Measurements from ENCODE around the gene SPATA45. TPM values are rescaled to one million over a fixed set of nuclear protein-coding genes. Genes with fewer than 3 reads are reported as not detected.

SPATA45 gene
- total and polyA plus RNA-seq, 2 of the 8 experiments (the other 6 are each of a cell fraction or from before 2014, with no cell fraction given): 0.21 to 0.65 TPM

DNA sequence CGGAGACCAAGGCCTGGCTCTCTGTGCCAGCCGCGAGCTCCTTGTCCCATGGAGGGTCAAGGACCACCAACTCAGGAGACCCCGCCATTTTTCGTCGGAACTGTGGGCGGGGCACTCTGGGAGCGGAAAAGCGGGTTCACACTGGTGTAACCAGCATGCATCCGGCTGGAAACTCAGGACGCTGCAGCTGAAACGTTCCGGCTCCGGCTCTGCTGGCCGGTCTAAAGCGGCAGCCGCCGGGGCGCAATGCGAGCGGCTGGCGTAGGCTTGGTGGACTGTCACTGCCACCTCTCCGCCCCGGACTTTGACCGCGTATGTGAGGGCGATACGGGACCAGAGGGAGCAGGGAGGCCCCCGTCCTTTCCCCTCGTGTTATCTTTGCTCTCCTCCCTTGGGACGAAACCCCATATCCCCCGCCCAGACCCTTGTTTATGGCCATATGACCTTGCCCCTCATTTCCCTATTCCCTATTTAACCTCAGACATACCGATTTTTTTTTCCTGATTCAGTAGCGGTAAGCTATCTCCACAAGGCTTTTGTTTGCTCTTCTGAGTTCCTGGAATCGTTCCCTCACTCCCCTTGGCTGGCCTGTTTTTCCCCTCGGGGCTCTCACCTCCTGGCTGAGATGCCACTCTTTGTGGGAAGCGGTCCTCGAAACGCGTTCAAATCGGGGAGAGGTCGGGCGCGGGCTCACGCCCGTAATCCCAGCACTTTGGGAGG, 55.6 kb downstream of the SPATA45 start, which contains the start of the genes NSL1 and TATDN3 (continued):
- TF ChIP-seq, protein P1, sequence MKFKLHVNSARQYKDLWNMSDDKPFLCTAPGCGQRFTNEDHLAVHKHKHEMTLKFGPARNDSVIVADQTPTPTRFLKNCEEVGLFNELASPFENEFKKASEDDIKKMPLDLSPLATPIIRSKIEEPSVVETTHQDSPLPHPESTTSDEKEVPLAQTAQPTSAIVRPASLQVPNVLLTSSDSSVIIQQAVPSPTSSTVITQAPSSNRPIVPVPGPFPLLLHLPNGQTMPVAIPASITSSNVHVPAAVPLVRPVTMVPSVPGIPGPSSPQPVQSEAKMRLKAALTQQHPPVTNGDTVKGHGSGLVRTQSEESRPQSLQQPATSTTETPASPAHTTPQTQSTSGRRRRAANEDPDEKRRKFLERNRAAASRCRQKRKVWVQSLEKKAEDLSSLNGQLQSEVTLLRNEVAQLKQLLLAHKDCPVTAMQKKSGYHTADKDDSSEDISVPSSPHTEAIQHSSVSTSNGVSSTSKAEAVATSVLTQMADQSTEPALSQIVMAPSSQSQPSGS (IDR thresholded peaks at IDR 0.05; ENCODE audit: low read length): no peak; the same call in 1 of the 2 replicates
- TF ChIP-seq KDM4A (IDR thresholded peaks at IDR 0.05; ENCODE audit: low read depth, low read length, severe bottlenecking): peak; percentile 10
- peak; percentile 92 to 99 for TF ChIP-seq SIN3A (conservative IDR thresholded peaks at IDR 0.05 in 1 of 2, IDR thresholded peaks at IDR 0.05 in 1 of 2; ENCODE audit: low read depth in 1 of 2, low read length in 2 of 2)
- peak; percentile 94 for TF ChIP-seq KDM5A (IDR thresholded peaks at IDR 0.05; ENCODE audit: low read length)
- TF ChIP-seq TAF1 (IDR thresholded peaks at IDR 0.05; ENCODE audit: low read depth, low read length): peak; percentile 99
- TF ChIP-seq POLR2AphosphoS5 (IDR thresholded peaks at IDR 0.05; ENCODE audit: low read depth, low read length): peak; percentile 93
- no peak for TF ChIP-seq RXRA (IDR thresholded peaks at IDR 0.05; ENCODE audit: insufficient read depth, low read depth, low read length)
- TF ChIP-seq SAP30 (IDR thresholded peaks at IDR 0.05; ENCODE audit: insufficient read depth, insufficient replicate concordance, low read length): peak; percentile 53
- TF ChIP-seq GTF2F1 (IDR thresholded peaks at IDR 0.05; ENCODE audit: borderline replicate concordance, low read depth, low read length): peak; percentile 70; the same call in 1 of the 2 replicates
- TF ChIP-seq GABPA (IDR thresholded peaks at IDR 0.05; ENCODE audit: borderline replicate concordance, insufficient read depth, low read length): peak; percentile 98
- TF ChIP-seq, protein P2, sequence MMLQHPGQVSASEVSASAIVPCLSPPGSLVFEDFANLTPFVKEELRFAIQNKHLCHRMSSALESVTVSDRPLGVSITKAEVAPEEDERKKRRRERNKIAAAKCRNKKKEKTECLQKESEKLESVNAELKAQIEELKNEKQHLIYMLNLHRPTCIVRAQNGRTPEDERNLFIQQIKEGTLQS (IDR thresholded peaks at IDR 0.05; ENCODE audit: insufficient read depth, low read depth, low read length): no peak
- no peak; the same call in 1 of the 2 replicates for TF ChIP-seq MAFK (IDR thresholded peaks at IDR 0.05; ENCODE audit: low read depth, low read length)
- TF ChIP-seq HDAC6 (IDR thresholded peaks at IDR 0.05; ENCODE audit: low read depth, low read length): no peak
- 0 out of 2 replicates have a peak, but pooled peaks have one; percentile 47 for TF ChIP-seq EGR1 (IDR thresholded peaks at IDR 0.05; ENCODE audit: borderline replicate concordance, low read depth, low read length)
- TF ChIP-seq NRF1 (IDR thresholded peaks at IDR 0.05; ENCODE audit: low read depth, low read length): no peak
- TF ChIP-seq, protein P3, sequence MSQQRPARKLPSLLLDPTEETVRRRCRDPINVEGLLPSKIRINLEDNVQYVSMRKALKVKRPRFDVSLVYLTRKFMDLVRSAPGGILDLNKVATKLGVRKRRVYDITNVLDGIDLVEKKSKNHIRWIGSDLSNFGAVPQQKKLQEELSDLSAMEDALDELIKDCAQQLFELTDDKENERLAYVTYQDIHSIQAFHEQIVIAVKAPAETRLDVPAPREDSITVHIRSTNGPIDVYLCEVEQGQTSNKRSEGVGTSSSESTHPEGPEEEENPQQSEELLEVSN (IDR thresholded peaks at IDR 0.05): peak; percentile 72
- no peak for TF ChIP-seq EZH2 (IDR thresholded peaks at IDR 0.05; ENCODE audit: low read depth, low read length, severe bottlenecking)
- no peak for TF ChIP-seq KDM1A (IDR thresholded peaks at IDR 0.05; ENCODE audit: borderline replicate concordance, low read length)
- no peak for TF ChIP-seq CHD1 (IDR thresholded peaks at IDR 0.05; ENCODE audit: low read depth, low read length)
- no peak for TF ChIP-seq RFX5 (IDR thresholded peaks at IDR 0.05; ENCODE audit: borderline replicate concordance, low read depth, low read length)
- peak; percentile 67 to 97 for TF ChIP-seq POLR2A (IDR thresholded peaks at IDR 0.05; ENCODE audit: control extremely low read depth in 1 of 2, low read depth in 2 of 2, low read length in 2 of 2)

Data from H1 (cell line).